H1 (cell line): Measurements from ENCODE around the gene NRXN2. TPM values are rescaled to one million over a fixed set of nuclear protein-coding genes. Genes with fewer than 3 reads are reported as not detected.

Experiments used
- CTCF ChIA-PET: fragments of 300-600 bp; sonication (Branson Sonifier 250); formaldehyde crosslinking; loops from one replicate; lab custom pipeline; 2021; ENCODE audit not compliant: partially characterized antibody; lab: Charles Lee
- POLR2A ChIA-PET: fragments of 300-600 bp; sonication (Branson Sonifier 250); formaldehyde crosslinking; loops from one replicate; lab custom pipeline; 2021; ENCODE audit warnings: inconsistent platforms; ENCODE audit not compliant: partially characterized antibody; lab: Charles Lee
- DNase-seq, 2 experiments: peaks; one replicate each; pipeline versions ENCODE4 v3.0.0 to v3.0.0-alpha.2; 2010 to 2022; ENCODE audit warnings: low spot score in 2 of 2, low read depth in 1 of 2, mixed read lengths in 1 of 2
- FAIRE-seq: peaks from 2 replicates; lab custom pipeline; 2011; peaks lifted over from hg19 to GRCh38; lab: Jason Lieb, UNC
- H2AFZ ChIP-seq: 2 replicates; pipeline ENCODE4 v1.8.1; 2012; ENCODE audit warnings: low read length, inconsistent platforms
- H2AK5ac ChIP-seq: 2 replicates; pipeline ENCODE4 v1.6.1; 2013; ENCODE audit warnings: low read depth, low read length
- H2BK120ac ChIP-seq: replicated peaks from 2 replicates; pipeline ENCODE3; 2013; ENCODE audit warnings: low read depth, low read length, inconsistent platforms
- H2BK12ac ChIP-seq: 2 replicates; pipeline ENCODE4 v1.6.1; 2013; ENCODE audit warnings: low read depth, low read length
- H2BK15ac ChIP-seq: 2 replicates; pipeline ENCODE4 v1.6.1; 2013; ENCODE audit warnings: low read length
- H2BK20ac ChIP-seq: 2 replicates; pipeline ENCODE4 v1.6.1; 2013; ENCODE audit warnings: low read length
- H2BK5ac ChIP-seq: 2 replicates; pipeline ENCODE4 v1.6.1; 2013; ENCODE audit warnings: low read depth, low read length
- H3K14ac ChIP-seq: 2 replicates; pipeline ENCODE4 v1.6.1; 2013; ENCODE audit warnings: inconsistent platforms; ENCODE audit not compliant: insufficient read length
- H3K18ac ChIP-seq: 2 replicates; pipeline ENCODE4 v1.6.1; 2013; ENCODE audit warnings: low read length; ENCODE audit errors: extremely low read depth
- H3K23ac ChIP-seq: 2 replicates; pipeline ENCODE4 v1.6.1; 2013; ENCODE audit warnings: inconsistent platforms; ENCODE audit not compliant: insufficient read length
- H3K23me2 ChIP-seq: 2 replicates; pipeline ENCODE4 v1.6.1; 2013; ENCODE audit warnings: low read depth, low read length
- H3K27ac ChIP-seq: 2 replicates; pipeline ENCODE4 v1.6.1; 2011; ENCODE audit warnings: low read depth, low read length, inconsistent platforms
- H3K27me3 ChIP-seq, 4 experiments: replicated peaks in 1 of 4; 1 replicate in 1 of 4; 2 replicates in 3 of 4; pipeline versions ENCODE4 v1.6.1 to v1.8.1; 2011 to 2013; ENCODE audit warnings: low read length in 3 of 4, mild to moderate bottlenecking in 3 of 4, inconsistent platforms in 2 of 4, mixed read lengths in 2 of 4, moderate library complexity in 1 of 4; ENCODE audit not compliant: control insufficient read depth in 3 of 4, insufficient read depth in 3 of 4; ENCODE audit errors: extremely low read depth in 1 of 4
- H3K36me3 ChIP-seq, 4 experiments: 2 replicates each; pipeline versions ENCODE4 v1.6.1 to v1.8.1; 2011 to 2013; ENCODE audit warnings: mild to moderate bottlenecking in 4 of 4, low read length in 3 of 4, moderate library complexity in 2 of 4, control low read depth in 1 of 4, inconsistent platforms in 1 of 4; ENCODE audit not compliant: insufficient read depth in 4 of 4, control insufficient read depth in 2 of 4
- H3K4ac ChIP-seq: replicated peaks from 2 replicates; pipeline ENCODE3; 2013; ENCODE audit warnings: low read length, low read depth, mixed read lengths, inconsistent platforms; ENCODE audit not compliant: insufficient read length
- H3K4me1 ChIP-seq, 4 experiments: replicated peaks in 1 of 4; 1 replicate in 1 of 4; 2 replicates in 3 of 4; pipeline versions ENCODE4 v1.6.1 to v1.8.1; 2011 to 2013; ENCODE audit warnings: low read length in 3 of 4, inconsistent platforms in 2 of 4, mixed read lengths in 1 of 4; ENCODE audit not compliant: insufficient read depth in 4 of 4, control insufficient read depth in 3 of 4
- H3K4me2 ChIP-seq, 2 experiments: 2 replicates each; pipeline versions ENCODE4 v1.6.1 to v1.8.1; 2011 to 2013; ENCODE audit warnings: low read depth in 2 of 2, low read length in 2 of 2, control low read depth in 1 of 2, inconsistent platforms in 1 of 2, mild to moderate bottlenecking in 1 of 2; ENCODE audit not compliant: insufficient read depth in 1 of 2
- H3K4me3 ChIP-seq, 4 experiments: fragments of 200-600, 300-600 bp in 1 of 4; sonication (generic), shearing (Covaris generic), sonication (Bioruptor Twin) in 1 of 4; 2 replicates each; pipeline versions ENCODE4 v1.5.1 to v1.8.1; 2011 to 2016; ENCODE audit warnings: low read length in 4 of 4, low read depth in 3 of 4, control low read depth in 2 of 4, inconsistent platforms in 2 of 4, mild to moderate bottlenecking in 2 of 4, mixed read lengths in 1 of 4, moderate library complexity in 1 of 4; ENCODE audit not compliant: insufficient read depth in 2 of 4; ENCODE audit errors: extremely low read depth in 1 of 4
- H3K56ac ChIP-seq: replicated peaks from 2 replicates; pipeline ENCODE3; 2013; ENCODE audit warnings: low read depth, mild to moderate bottlenecking, mixed read lengths, low read length, inconsistent platforms; ENCODE audit not compliant: insufficient read length
- H3K79me1 ChIP-seq: 2 replicates; pipeline ENCODE4 v1.6.1; 2013; ENCODE audit warnings: low read depth, low read length, control low read depth
- H3K79me2 ChIP-seq, 2 experiments: 2 replicates each; pipeline versions ENCODE4 v1.6.1 to v1.8.1; 2012 to 2013; ENCODE audit warnings: low read length in 2 of 2, mild to moderate bottlenecking in 2 of 2, inconsistent platforms in 1 of 2; ENCODE audit not compliant: insufficient read depth in 2 of 2, control insufficient read depth in 1 of 2
- H3K9ac ChIP-seq, 4 experiments: replicated peaks in 1 of 4; 1 replicate in 1 of 4; 2 replicates in 3 of 4; pipeline versions ENCODE4 v1.6.1 to v1.8.1; 2011 to 2013; ENCODE audit warnings: low read depth in 3 of 4, low read length in 3 of 4, control low read depth in 2 of 4, mild to moderate bottlenecking in 2 of 4, moderate library complexity in 2 of 4, inconsistent platforms in 1 of 4; ENCODE audit errors: extremely low read depth in 1 of 4
- H3K9me3 ChIP-seq, 2 experiments: 2 replicates each; pipeline versions ENCODE4 v1.6.1 to v1.8.1; 2012 to 2013; ENCODE audit warnings: mild to moderate bottlenecking in 2 of 2, moderate library complexity in 2 of 2, control low read depth in 1 of 2, inconsistent platforms in 1 of 2, low read depth in 1 of 2, low read length in 1 of 2, mixed read lengths in 1 of 2; ENCODE audit not compliant: insufficient read depth in 2 of 2
- H4K20me1 ChIP-seq, 2 experiments: replicated peaks in 1 of 2; 2 replicates each; pipeline versions ENCODE3 to v1.8.1; 2011 to 2013; ENCODE audit warnings: inconsistent platforms in 2 of 2, low read length in 2 of 2, mild to moderate bottlenecking in 1 of 2; ENCODE audit not compliant: insufficient read depth in 2 of 2, control insufficient read depth in 1 of 2
- H4K5ac ChIP-seq: 2 replicates; pipeline ENCODE4 v1.6.1; 2013; ENCODE audit warnings: low read length, low read depth, mixed read lengths, inconsistent platforms; ENCODE audit not compliant: insufficient read length
- H4K8ac ChIP-seq: 2 replicates; pipeline ENCODE4 v1.8.0; 2013; ENCODE audit warnings: mild to moderate bottlenecking, moderate library complexity, low read length, inconsistent platforms; ENCODE audit not compliant: insufficient read depth; ENCODE audit errors: extremely low read depth
- H4K91ac ChIP-seq: replicated peaks from 2 replicates; pipeline ENCODE3; 2013; ENCODE audit warnings: low read length, mixed read lengths, inconsistent platforms; ENCODE audit not compliant: insufficient read length
- BCL11A ChIP-seq, 2 experiments: IDR thresholded peaks; one replicate each; pipeline ENCODE4 v1.6.1; 2011; ENCODE audit warnings: low read depth in 2 of 2, low read length in 2 of 2, mild to moderate bottlenecking in 2 of 2
- CHD1 ChIP-seq: IDR thresholded peaks from 2 replicates; pipeline ENCODE4 v1.6.1; 2012; ENCODE audit warnings: low read depth, low read length, improper control_type of control experiment
- NANOG ChIP-seq: IDR thresholded peaks from 2 replicates; pipeline ENCODE4 v1.6.1; 2011; ENCODE audit warnings: low read length, low read depth, mild to moderate bottlenecking, inconsistent platforms; ENCODE audit not compliant: insufficient read depth, poor library complexity, severe bottlenecking
- SIN3A ChIP-seq, 2 experiments: IDR thresholded peaks in 1 of 2; conservative IDR thresholded peaks in 1 of 2; 2 replicates each; pipeline ENCODE4 v1.6.1; 2011 to 2012; ENCODE audit warnings: low read length in 2 of 2, improper control_type of control experiment in 1 of 2, low read depth in 1 of 2, mild to moderate bottlenecking in 1 of 2
- SP2 ChIP-seq: IDR thresholded peaks from 2 replicates; pipeline ENCODE4 v1.6.1; 2012; ENCODE audit warnings: mild to moderate bottlenecking, low read length, inconsistent platforms
- TAF1 ChIP-seq: IDR thresholded peaks from 2 replicates; pipeline ENCODE4 v1.6.1; 2011; ENCODE audit warnings: mild to moderate bottlenecking, low read depth, low read length
- TAF7 ChIP-seq: optimal IDR thresholded peaks from 2 replicates; pipeline ENCODE3; 2011; ENCODE audit warnings: low read depth, mild to moderate bottlenecking, inconsistent platforms, low read length, moderate library complexity, borderline replicate concordance
- WGBS, 2 experiments: shearing (Covaris generic) in 1 of 2; methylation state at CpG; one replicate each; pipeline versions ENCODE4 v1.1.6 to v1.1.7; 2013 to 2015; ENCODE audit warnings: low lambda C conversion rate in 2 of 2, mixed read lengths in 2 of 2, inconsistent platforms in 1 of 2, low coverage in 1 of 2, missing lambda C conversion rate in 1 of 2; ENCODE audit not compliant: insufficient replicate concordance in 2 of 2, insufficient coverage in 1 of 2, insufficient read length in 1 of 2; ENCODE audit errors: extremely low coverage in 1 of 2, missing lambda C conversion rate in 1 of 2; 5-methylcytosine and 5-hydroxymethylcytosine counted together
- polyA plus RNA-seq, 7 experiments: library from polyadenylated mRNA; depleted of rRNA in 3 of 7; stranded (reverse) in 5 of 7; unstranded in 2 of 7; fragments of >200 nt in 5 of 7; fragments of 200-250 nt in 2 of 7; gene quantifications; 1 replicate in 5 of 7; 2 replicates in 1 of 7; 4 replicates in 1 of 7; pipeline versions ENCODE4 v1.2.1 to v1.2.3, GENCODE V29; 2011 to 2013; ENCODE audit warnings: missing spikeins in 2 of 7, mixed read lengths in 2 of 7
- total RNA-seq: library from RNA; stranded (reverse); fragmentation: NEBNext Ultra II Directional; extraction: Animal tissue kit (Norgen Biotek cat#: 25700); gene quantifications from 2 replicates; pipeline ENCODE4 v1.2.1, GENCODE V29; 2021
- TF ChIP-seq, protein P1 (sequence below): IDR thresholded peaks from 2 replicates; pipeline ENCODE4 v1.6.1; 2012; ENCODE audit warnings: inconsistent platforms

The NRXN2 gene
- total and polyA plus RNA-seq, 2 of the 8 experiments (the other 6 are each of a cell fraction or from before 2014, with no cell fraction given) = 1.3 to 11.5 TPM

DNA sequence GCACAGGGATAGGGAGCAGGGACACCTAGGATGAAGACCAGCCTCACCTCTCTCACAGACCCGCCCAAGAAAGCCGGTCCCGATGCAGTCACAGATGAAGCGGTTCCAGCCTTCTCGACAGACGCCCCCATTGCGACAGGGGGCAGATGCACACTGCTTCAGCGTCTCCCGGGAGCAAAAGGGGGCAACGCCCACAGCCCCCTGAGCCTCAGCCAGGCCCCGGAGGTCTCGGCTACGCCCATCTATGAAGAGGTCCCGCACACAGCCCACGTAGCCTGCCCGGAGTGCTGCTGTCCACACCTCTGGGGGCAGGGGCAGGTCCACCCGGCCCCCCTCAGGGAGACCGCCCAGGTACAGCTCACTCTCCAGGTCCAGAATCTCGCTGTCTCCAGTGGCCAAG lies 62.3 kb downstream of the NRXN2 start:
- no peaks in the 10 kb centered on the region for H3K23me2 ChIP-seq
- no peak overlapping the region for H3K9ac ChIP-seq
- H2AK5ac ChIP-seq = no peak overlapping the region
- no peak overlapping the region for H2AFZ ChIP-seq
- FAIRE-seq (no peak), DNase-seq (no peak)
- no peak overlapping the region; the same call in 1 of the 2 replicates for H4K8ac ChIP-seq
- H3K4ac ChIP-seq = no peak overlapping the region
- H3K27ac ChIP-seq = no peak overlapping the region
- H3K9me3 ChIP-seq = no peaks in the 10 kb centered on the region
- no peak overlapping the region for H3K23ac ChIP-seq
- no peak overlapping the region for H3K18ac ChIP-seq
- CTCF ChIA-PET = interaction anchor here (0.9 to 3.7 kb wide), 12 partner anchors 8 to 265 kb away, joined by 3 to 57 read pairs (median 5); no protein-coding TSS in a partner anchor
- H2BK20ac ChIP-seq = no peak overlapping the region
- H2BK12ac ChIP-seq = no peak overlapping the region
- POLR2A ChIA-PET = no interaction called here
- TF ChIP-seq SIN3A (conservative IDR thresholded peaks at IDR 0.05 in 1 of 2, IDR thresholded peaks at IDR 0.05 in 1 of 2; ENCODE audit: low read depth in 1 of 2, low read length in 2 of 2) (no peak), CHD1 (no peak), SP2 (no peak), TAF1 (no peak), BCL11A (IDR thresholded peaks at IDR 0.05; ENCODE audit: low read depth in 2 of 2, low read length in 2 of 2) (no peak), NANOG (no peak), TAF7 (no peak)
- TF ChIP-seq, protein P1, sequence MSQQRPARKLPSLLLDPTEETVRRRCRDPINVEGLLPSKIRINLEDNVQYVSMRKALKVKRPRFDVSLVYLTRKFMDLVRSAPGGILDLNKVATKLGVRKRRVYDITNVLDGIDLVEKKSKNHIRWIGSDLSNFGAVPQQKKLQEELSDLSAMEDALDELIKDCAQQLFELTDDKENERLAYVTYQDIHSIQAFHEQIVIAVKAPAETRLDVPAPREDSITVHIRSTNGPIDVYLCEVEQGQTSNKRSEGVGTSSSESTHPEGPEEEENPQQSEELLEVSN = no peak
- H3K36me3 ChIP-seq = no peaks in the 10 kb centered on the region
- no peak overlapping the region for H2BK120ac ChIP-seq
- H2BK5ac ChIP-seq = no peak overlapping the region
- H4K5ac ChIP-seq = no peak overlapping the region
- H3K56ac ChIP-seq = no peak overlapping the region
- 90% methylated on average over 19 of the region's 19 CpGs; no CpG with 5 or more reads in 1 of the 2 experiments for WGBS, 2 experiments
- no peak overlapping the region for H2BK15ac ChIP-seq
- no peaks in the 10 kb centered on the region for H3K27me3 ChIP-seq
- no peaks in the 10 kb centered on the region for H3K79me2 ChIP-seq
- H3K4me2 ChIP-seq = no peak overlapping the region
- no peaks in the 10 kb centered on the region for H4K20me1 ChIP-seq
- no peaks in the 10 kb centered on the region for H3K79me1 ChIP-seq
- no peak overlapping the region for H3K4me3 ChIP-seq
- H3K14ac ChIP-seq = no peak overlapping the region
- H3K4me1 ChIP-seq = peaks cover 0 to 10% (median 0%) of the 10 kb centered on the region in 4 experiments; a peak in 2 of 7 replicates
- H4K91ac ChIP-seq = no peak overlapping the region
